Pons (tissue), 1 donor: Measurements from ENCODE around the gene ZNF813.

Experiments
- DNase-seq: peaks from one replicate; pipeline ENCODE4 v3.0.0-alpha.2; 2016; ENCODE audit warnings: low spot score

The ZNF813 gene

GRCh38 chr19:53520547-53521372 lies 53.2 kb downstream of the ZNF813 start:
- peak; percentile 99 for DNase-seq

- DNase-seq = no peak
Measured at GRCh38 chr19:53521373-53522202, 54.1 kb downstream of the ZNF813 start.

GRCh38 chr19:53525922-53526321 lies 58.4 kb downstream of the ZNF813 start:
- no peak for DNase-seq

- DNase-seq = no peak
Measured at GRCh38 chr19:53530622-53531021, 63.1 kb downstream of the ZNF813 start.

- DNase-seq = no peak
Measured at GRCh38 chr19:53531457-53531856, 63.9 kb downstream of the ZNF813 start.

GRCh38 chr19:53532362-53532761 lies 64.8 kb downstream of the ZNF813 start:
- no peak for DNase-seq

- no peak for DNase-seq
Measured at GRCh38 chr19:53536225-53536548, 68.7 kb downstream of the ZNF813 start.

- DNase-seq = no peak
Measured at GRCh38 chr19:53537121-53537520, 69.6 kb downstream of the ZNF813 start.

GRCh38 chr19:53537521-53538377 lies 70.2 kb downstream of the ZNF813 start, which contains the start of gene ZNF331:
Gene ZNF331, plus strand, starts transcription at chr19:53538145. Its CDS starts 31,232 bp downstream, at chr19:53569377.
- DNase-seq = peak; percentile 68

- no peak for DNase-seq
Measured at GRCh38 chr19:53538378-53539109, 71.0 kb downstream of the ZNF813 start.

- no peak for DNase-seq
Measured at GRCh38 chr19:53540091-53540490, 72.6 kb downstream of the ZNF813 start.

GRCh38 chr19:53541971-53542370 lies 74.4 kb downstream of the ZNF813 start:
- DNase-seq = no peak

GRCh38 chr19:53545271-53546065 lies 77.9 kb downstream of the ZNF813 start:
- DNase-seq = no peak
